Measurements from ENCODE around the gene CENPB.

CENPB gene

GRCh38 chr20:3767427-3768341, 18.9 kb downstream of the CENPB start, which contains the start of gene ADISSP:
TSS of gene ADISSP (minus strand) at chr20:3767753. CDS start at chr20:3760100, 7,653 bp downstream.
- peak; percentile 94 to 98 for DNase-seq (ENCODE audit: low read depth in 2 of 2)

DNA sequence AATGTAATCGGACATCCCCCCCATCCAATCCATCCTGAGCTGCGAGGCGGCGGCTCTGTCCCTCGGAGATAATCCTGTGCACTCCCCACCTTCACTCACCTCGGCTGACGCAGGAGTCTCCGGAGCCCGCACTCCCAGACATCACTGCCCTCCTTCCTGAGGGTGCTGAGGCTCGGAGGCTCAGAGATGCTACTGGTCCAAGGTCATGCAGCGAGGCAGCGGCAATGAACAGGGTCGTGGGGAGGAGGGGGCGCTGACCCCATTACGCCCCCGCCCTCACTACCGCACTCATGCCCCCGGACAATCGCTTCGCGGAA, 19.5 kb downstream of the CENPB start:
- no peak for DNase-seq (ENCODE audit: low read depth in 2 of 2)

DNA sequence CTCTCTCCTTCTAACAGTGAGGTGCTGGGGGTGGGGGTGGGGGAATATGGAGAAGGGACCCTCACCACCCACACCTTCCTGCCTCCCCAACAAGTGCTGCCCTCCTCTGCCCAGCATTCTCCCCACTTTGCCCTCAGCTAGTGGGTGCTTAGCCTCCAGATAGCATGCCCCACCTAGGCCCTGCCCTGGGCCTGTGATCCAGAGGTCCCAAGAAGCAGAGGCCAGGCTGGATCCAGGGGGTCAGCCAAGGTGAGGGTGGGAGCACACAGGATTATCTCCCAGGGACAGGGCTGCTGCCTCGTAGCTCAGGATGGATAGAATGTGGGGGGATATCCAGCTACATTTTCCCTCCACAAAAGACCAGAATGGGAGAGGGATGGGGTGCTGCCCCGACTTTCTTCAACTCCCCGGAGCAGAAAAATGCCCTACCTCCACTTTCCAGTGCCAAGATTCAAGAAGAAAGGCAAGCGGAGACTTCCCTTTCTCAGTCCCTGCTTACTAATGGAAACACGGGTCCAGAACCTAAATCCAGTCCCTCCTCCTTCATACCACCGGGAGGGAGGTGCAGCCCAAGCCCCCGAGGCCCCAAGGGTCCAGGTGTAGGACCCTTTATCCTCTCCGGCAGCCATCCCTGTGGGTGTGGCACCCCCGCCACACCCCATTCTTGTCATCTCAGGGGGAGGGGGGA, 20.0 kb downstream of the CENPB start:
- no peak for DNase-seq (ENCODE audit: low read depth in 2 of 2)

DNA sequence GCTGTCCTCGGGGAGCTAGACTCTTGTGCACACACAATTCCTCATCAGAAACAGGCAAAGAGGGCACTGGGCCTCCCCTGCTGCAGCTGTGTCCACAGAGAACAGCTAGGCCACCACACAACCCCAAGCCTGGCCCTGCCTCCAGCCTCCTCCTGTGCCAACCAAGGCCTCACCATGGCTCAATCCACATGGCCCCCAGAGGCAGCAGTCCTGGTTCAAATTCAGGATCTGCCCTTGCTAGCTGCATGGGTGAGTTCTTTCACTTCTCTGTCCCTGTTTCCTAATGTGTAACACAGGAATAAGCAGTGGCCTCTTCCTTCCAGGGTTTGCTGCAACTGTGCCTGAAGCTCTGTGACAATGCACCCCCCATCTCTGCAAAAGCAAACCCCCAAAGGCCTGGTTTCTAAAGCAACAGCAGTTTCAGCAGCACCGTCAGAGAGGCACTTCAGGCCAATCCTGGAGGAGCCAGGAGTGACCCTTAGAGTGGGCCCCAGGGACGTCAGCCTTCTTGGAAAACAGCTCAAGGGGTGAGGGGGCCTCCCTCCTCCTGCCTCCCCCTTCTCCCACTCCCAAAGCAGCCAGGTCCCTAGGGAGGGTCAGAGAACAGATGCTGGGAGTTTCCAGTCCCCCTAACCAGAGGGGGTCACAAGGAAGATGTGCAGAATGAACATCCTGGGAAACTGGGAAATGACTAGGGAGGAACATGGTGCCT, 21.2 kb downstream of the CENPB start:
- no peak for DNase-seq (ENCODE audit: low read depth in 2 of 2)

- no peak for DNase-seq (ENCODE audit: low read depth in 2 of 2)
Observed at GRCh38 chr20:3764659-3765058, 21.9 kb downstream of the CENPB start.

GRCh38 chr20:3763671-3764601, 22.6 kb downstream of the CENPB start:
- DNase-seq (ENCODE audit: low read depth in 2 of 2) = no peak

DNA sequence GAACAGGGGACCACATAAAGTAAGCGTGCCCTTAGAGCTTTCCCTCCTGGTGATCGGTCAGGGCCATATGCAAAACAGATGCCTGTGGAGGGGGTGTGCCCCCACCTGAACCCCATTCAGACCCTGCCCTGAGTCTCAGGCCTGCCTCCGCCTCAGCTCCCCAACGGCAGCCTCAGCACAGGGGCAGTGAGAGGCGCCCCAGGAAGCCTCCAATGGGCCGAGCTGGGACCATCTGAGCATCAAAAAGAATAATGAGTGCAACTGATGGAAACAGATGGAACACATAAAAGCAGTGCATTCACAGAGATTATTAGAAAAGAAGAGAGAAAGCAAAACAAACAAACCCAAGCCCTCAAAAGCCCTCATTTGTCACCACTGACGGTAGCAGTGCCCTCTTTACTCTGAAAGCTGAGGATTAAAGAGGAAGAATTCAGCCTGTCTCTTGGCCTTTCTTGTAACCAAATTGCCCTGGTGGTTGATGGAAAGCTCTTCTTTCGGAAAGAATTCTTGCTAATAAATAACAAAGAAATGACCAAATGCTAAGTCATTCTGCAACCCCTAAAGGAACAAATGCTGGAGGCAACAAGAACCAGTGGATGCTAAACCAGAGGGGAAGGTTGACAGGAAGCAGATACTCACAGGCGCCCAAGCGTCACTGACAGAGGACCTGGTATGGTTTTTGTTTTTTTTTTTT, 25.7 kb downstream of the CENPB start:
- DNase-seq (ENCODE audit: low read depth in 2 of 2) = no peak

DNA sequence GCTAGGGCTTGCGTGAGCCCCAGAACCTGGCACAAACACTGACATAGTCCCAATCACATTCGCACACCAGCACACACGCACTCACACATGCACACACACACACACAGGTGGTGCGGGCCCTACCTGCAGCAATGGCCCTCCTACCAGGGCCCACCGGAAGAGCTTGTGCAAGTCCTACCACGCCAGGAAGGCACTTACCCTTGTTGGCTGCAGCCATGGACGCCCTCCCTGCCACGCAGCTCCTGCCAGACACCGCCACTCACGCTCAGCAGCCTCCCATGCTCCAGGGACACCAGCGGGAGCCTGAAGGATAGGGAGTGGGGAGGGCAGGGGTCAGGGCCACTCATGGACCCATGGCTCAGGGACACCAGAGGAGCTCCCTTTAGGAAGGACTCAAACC, 26.7 kb downstream of the CENPB start:
- DNase-seq (ENCODE audit: low read depth in 2 of 2) = no peak

GRCh38 chr20:3759316-3759823, 27.2 kb downstream of the CENPB start:
- no peak for DNase-seq (ENCODE audit: low read depth in 2 of 2)

DNA sequence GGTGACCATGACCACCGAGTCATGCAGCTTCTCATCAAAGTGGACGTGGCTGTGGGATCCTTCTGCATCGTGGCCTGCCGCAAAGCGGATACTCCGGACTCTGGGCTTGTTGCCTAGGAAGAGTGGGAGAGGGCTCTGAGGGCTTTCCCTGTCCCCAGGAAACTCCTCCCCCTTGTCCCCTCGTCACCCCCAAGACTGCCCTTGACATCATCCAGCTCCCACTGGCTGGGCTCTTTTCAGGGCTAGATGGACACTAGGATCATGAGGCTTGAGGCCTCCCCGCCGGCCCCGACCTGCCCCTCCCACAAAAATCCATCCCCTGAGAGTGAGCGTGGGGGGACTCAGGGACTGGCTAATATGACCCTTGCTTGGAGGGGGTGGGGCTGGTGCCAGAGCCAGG, 28.0 kb downstream of the CENPB start:
- DNase-seq (ENCODE audit: low read depth in 2 of 2) = no peak

- no peak for DNase-seq (ENCODE audit: low read depth in 2 of 2)
Observed at GRCh38 chr20:3757268-3757667, 29.3 kb downstream of the CENPB start.

DNA sequence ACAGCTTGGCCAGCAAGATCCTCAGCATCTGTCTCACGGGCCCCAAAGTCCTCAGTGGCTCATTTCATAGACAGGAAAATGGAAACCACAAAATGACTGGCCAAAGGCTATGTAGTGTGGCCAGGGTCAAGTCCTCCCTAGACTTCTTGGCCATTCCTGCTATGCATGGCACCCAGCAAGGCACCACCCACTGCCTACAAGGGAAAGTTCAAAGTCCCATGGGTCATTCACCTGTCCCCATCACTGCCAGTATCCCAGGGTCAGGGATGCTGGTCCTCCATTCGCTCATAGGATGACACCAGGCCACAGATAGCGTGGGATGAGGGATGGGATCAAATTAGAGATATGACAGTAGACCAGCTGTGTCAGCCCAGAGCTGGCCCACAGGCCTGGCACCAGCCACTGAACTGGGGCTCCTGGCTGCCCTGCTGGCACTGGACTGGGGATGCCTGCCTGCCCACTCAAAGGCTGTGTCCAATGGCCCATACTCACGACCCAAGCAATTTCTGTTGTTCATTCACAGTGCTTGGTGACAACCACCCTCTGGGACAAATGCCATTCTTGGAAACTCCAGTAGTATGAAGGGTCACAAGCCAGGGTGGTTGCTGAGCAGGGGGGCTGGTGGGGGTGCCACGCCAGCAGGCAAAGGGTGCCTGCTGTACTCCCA, 30.6 kb downstream of the CENPB start:
- DNase-seq (ENCODE audit: low read depth in 2 of 2) = no peak

- DNase-seq (ENCODE audit: low read depth in 2 of 2) = no peak
Observed at GRCh38 chr20:3755269-3755668, 31.3 kb downstream of the CENPB start.

GRCh38 chr20:3754276-3754630, 32.3 kb downstream of the CENPB start:
- DNase-seq (ENCODE audit: low read depth in 2 of 2) = no peak

DNA sequence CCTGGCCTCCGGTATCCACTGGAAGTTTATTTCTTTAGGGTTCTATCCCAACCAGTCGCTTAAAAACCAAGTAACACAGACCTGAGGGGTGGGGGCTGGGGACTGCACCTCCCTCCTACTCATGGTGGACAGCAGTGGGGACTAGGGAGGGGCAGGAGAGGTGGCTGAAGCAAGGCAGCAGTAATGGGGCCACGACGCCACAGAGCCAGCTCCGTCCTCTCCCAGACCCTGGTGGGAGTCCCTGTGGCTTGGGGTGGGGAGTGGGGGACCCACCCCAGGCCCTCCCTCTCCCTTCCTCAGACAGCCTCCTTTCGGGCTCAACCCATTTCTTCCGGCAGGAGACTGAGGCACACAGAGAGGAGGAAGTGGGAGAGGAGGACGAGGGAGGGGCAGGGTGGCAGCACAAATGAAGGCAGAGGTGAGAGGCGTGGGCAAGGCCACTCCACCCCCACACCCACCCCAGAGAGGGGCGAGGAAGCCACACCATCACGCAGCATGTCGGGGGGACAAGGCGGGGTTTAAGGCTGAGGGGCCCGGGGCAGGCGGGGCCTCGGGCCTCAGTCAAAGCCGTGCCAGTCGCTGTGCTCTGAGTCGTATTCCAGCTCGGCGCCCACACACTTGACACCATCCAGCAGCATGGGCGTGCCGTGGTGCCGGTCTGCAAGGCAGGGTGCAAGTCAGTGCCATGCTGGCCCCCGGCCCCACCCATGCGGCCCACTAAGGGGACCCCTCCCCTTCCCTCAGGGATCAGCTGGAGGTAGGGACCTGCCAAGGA, 32.9 kb downstream of the CENPB start:
- no peak for DNase-seq (ENCODE audit: low read depth in 2 of 2)

DNA sequence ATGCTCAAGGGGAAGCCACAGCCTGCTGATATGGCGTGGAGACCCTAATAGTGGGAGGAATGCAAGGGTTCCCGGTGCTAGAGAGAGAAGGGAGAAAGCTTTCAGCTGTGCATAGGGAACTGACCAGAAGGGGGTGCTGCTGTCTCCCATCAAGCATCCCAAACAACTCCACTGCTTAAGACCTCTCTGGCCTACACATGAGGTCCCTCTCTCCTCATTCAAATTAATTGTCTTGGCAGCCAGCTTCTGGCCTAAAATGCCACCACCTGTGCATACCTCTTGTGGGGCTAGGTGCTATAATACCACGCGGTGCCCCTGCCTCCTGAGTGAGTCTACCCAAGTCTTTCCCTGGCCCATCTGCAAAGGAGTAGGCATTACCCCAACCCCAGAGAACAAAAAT, 33.4 kb downstream of the CENPB start:
- DNase-seq (ENCODE audit: low read depth in 2 of 2) = peak in 1 of 2 donors; percentile 40

- DNase-seq (ENCODE audit: low read depth in 2 of 2) = no peak
Observed at GRCh38 chr20:3752386-3752759, 34.2 kb downstream of the CENPB start.

DNA sequence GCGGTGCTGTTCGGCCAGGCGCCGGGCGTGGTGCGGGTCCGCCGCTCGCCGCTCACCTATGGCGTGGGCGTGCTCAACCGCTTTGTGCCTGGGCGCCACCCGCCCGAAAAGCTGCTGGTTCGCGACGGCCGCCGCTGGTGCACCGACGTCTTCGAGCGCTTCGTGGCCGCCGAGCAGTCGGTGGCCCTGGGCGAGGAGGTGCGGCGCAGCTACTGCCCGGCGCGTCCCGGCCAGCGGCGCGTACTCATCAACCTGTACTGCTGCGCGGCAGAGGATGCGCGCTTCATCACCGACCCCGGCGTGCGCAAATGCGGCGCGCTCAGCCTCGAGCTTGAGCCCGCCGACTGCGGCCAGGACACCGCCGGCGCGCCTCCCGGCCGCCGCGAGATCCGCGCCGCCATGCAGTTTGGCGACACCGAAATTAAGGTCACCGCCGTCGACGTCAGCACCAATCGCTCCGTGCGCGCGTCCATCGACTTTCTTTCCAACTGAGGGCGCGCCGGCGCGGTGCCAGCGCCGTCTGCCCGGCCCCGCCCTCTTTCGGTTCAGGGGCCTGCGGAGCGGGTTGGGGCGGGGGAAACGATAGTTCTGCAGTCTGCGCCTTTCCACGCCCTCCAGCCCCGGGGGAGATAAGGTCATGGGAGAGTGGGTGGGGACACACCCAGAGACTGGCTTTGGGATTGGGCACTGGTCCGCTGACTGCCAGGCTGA, 34.7 kb downstream of the CENPB start:
- peak; percentile 37 to 43 for DNase-seq (ENCODE audit: low read depth in 2 of 2)

DNA sequence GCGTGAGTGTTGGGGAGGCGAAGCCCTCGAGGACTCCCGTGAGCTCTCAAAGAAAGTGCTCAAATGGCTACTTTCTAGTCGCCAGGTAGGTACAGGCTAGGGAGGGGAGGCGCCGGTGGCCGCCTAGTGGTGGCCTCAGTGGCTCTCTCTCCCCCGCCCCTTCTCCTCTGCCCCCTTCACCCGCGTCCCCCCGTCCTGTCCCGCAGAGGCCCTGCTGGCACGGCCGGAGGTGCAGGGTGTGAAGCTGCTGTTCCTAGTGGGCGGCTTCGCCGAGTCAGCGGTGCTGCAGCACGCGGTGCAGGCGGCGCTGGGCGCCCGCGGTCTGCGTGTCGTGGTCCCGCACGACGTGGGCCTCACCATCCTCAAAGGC, 35.2 kb downstream of the CENPB start:
- no peak for DNase-seq (ENCODE audit: low read depth in 2 of 2)

Data from stimulated activated CD8-positive, alpha-beta memory T cell treated with anti-CD3 and anti-CD28 coated beads, Interleukin-2, amount 100 ng/mL, for 48 hours (primary cell).